HG03025 (cell line): ENCODE measurements around the gene DEDD.

ENCODE experiments used
- ATAC-seq: cut with Tn5 transposase; IDR thresholded peaks from one replicate; pipeline ENCODE4 v1.9.1; 2021; ENCODE audit warnings: mild to moderate bottlenecking, moderate library complexity; ENCODE audit not compliant: unreplicated experiment, low FRiP score

Gene DEDD

GRCh38 chr1:161132410-161133219, at the start of gene DEDD:
Gene DEDD (minus strand): TSS chr1:161132667. CDS start chr1:161124462, 8,205 bp downstream.
- ATAC-seq, result peak; percentile 85

GRCh38 chr1:161182214-161182613, 49.7 kb upstream of the DEDD start:
- ATAC-seq, result peak; percentile 35

GRCh38 chr1:161180639-161181038, 48.2 kb upstream of the DEDD start:
- no peak for ATAC-seq

GRCh38 chr1:161179698-161180097, 47.2 kb upstream of the DEDD start:
- ATAC-seq, result no peak

GRCh38 chr1:161177936-161178244, 45.4 kb upstream of the DEDD start:
- ATAC-seq, result no peak

GRCh38 chr1:161177112-161177935, 44.9 kb upstream of the DEDD start, which contains the start of gene B4GALT3:
Gene B4GALT3 (minus strand): TSS chr1:161177507. CDS start chr1:161176060, 1,447 bp downstream.
- ATAC-seq, result peak; percentile 76

- ATAC-seq, result peak; percentile 6
Observed at GRCh38 chr1:161176468-161177111, 44.1 kb upstream of the DEDD start.

- ATAC-seq, result no peak
Observed at GRCh38 chr1:161175771-161176453, 43.4 kb upstream of the DEDD start.

GRCh38 chr1:161174911-161175310, 42.4 kb upstream of the DEDD start:
- no peak for ATAC-seq

- ATAC-seq, result no peak
Observed at GRCh38 chr1:161173711-161174110, 41.2 kb upstream of the DEDD start.

GRCh38 chr1:161172776-161173376, 40.4 kb upstream of the DEDD start:
- no peak for ATAC-seq

GRCh38 chr1:161172349-161172748, 39.9 kb upstream of the DEDD start:
- no peak for ATAC-seq

GRCh38 chr1:161171696-161172095, 39.2 kb upstream of the DEDD start:
- ATAC-seq, result no peak

- ATAC-seq, result no peak
Observed at GRCh38 chr1:161171191-161171590, 38.7 kb upstream of the DEDD start.

- ATAC-seq, result no peak
Observed at GRCh38 chr1:161168906-161169305, 36.4 kb upstream of the DEDD start.

- no peak for ATAC-seq
Observed at GRCh38 chr1:161166669-161167548, 34.4 kb upstream of the DEDD start.

- peak; percentile 92 for ATAC-seq
Observed at GRCh38 chr1:161165742-161166668, 33.5 kb upstream of the DEDD start, which contains the start of gene PPOX. Gene PPOX (plus strand): TSS chr1:161166426. CDS start chr1:161166848, 422 bp downstream.
